HG03045 (cell line): ENCODE results near the gene MCCC1.

Experiments
- ATAC-seq: cut with Tn5 transposase; IDR thresholded peaks from one replicate; pipeline ENCODE4 v1.9.1; 2021; ENCODE audit warnings: mild to moderate bottlenecking, moderate library complexity; ENCODE audit not compliant: unreplicated experiment

MCCC1 gene

GRCh38 chr3:183058351-183058750 is 40.9 kb downstream of the MCCC1 start:
- no peak for ATAC-seq

- ATAC-seq = no peak
Measured at GRCh38 chr3:183050706-183051105, 48.6 kb downstream of the MCCC1 start.

GRCh38 chr3:183046883-183047282 is 52.4 kb downstream of the MCCC1 start:
- no peak for ATAC-seq

- ATAC-seq = peak; percentile 96
Measured at GRCh38 chr3:183044547-183045229, 54.6 kb downstream of the MCCC1 start.

- no peak for ATAC-seq
Measured at GRCh38 chr3:183038757-183039156, 60.5 kb downstream of the MCCC1 start.

- ATAC-seq = no peak
Measured at GRCh38 chr3:183038221-183038620, 61.1 kb downstream of the MCCC1 start.

- ATAC-seq = no peak
Measured at GRCh38 chr3:183033746-183034145, 65.5 kb downstream of the MCCC1 start.

- ATAC-seq = no peak
Measured at GRCh38 chr3:183032880-183033555, 66.3 kb downstream of the MCCC1 start.

- no peak for ATAC-seq
Measured at GRCh38 chr3:183031826-183032225, 67.5 kb downstream of the MCCC1 start.

GRCh38 chr3:183028416-183028815 is 70.9 kb downstream of the MCCC1 start:
- ATAC-seq = no peak

GRCh38 chr3:183027276-183027675 is 72.0 kb downstream of the MCCC1 start:
- ATAC-seq = no peak

GRCh38 chr3:183022936-183023516 is 76.3 kb downstream of the MCCC1 start:
- ATAC-seq = no peak

GRCh38 chr3:183018421-183019192 is 80.7 kb downstream of the MCCC1 start:
- ATAC-seq = no peak

- no peak for ATAC-seq
Measured at GRCh38 chr3:183015185-183015584, 84.1 kb downstream of the MCCC1 start.

GRCh38 chr3:183013856-183014255 is 85.4 kb downstream of the MCCC1 start:
- ATAC-seq = no peak

- no peak for ATAC-seq
Measured at GRCh38 chr3:183013074-183013473, 86.2 kb downstream of the MCCC1 start.

- no peak for ATAC-seq
Measured at GRCh38 chr3:183008800-183009199, 90.5 kb downstream of the MCCC1 start.

- no peak for ATAC-seq
Measured at GRCh38 chr3:183008303-183008702, 91.0 kb downstream of the MCCC1 start.

- ATAC-seq = no peak
Measured at GRCh38 chr3:183006396-183007002, 92.8 kb downstream of the MCCC1 start.

GRCh38 chr3:182999767-183000166 is 99.5 kb downstream of the MCCC1 start:
- no peak for ATAC-seq
